ENCODE measurements around the gene OTOGL. TPM values are rescaled to one million over a fixed set of nuclear protein-coding genes. Genes with fewer than 3 reads are reported as not detected.
A peak's percentile ranks its signal among the peaks of the same experiment; 100 is the strongest.

The OTOGL gene
- polyA plus RNA-seq, 1 donor from 2014 or later, result 0.33 TPM

- no peaks in the 10 kb centered on the region for H3K27me3 ChIP-seq (ENCODE audit: insufficient read depth, low read depth, low read length)
- no peak overlapping the region for H3K4me3 ChIP-seq (ENCODE audit: low read length)
- H3K79me2 ChIP-seq (replicated peaks; ENCODE audit: insufficient read depth, low read length), result no peaks in the 10 kb centered on the region
- no peak overlapping the region for H3K27ac ChIP-seq (ENCODE audit: low read length)
- no peak for TF ChIP-seq REST (IDR thresholded peaks at IDR 0.05; ENCODE audit: borderline replicate concordance)
- no peak for TF ChIP-seq CTCF (IDR thresholded peaks at IDR 0.05; ENCODE audit: poor library complexity, severe bottlenecking)
- no peak for TF ChIP-seq TAF1 (IDR thresholded peaks at IDR 0.05; ENCODE audit: low read depth)
- TF ChIP-seq MXI1 (conservative IDR thresholded peaks at IDR 0.05; ENCODE audit: poor library complexity, severe bottlenecking), result no peak
- no peak for TF ChIP-seq EP300 (conservative IDR thresholded peaks at IDR 0.05; ENCODE audit: poor library complexity, severe bottlenecking)
- TF ChIP-seq EZH2 (IDR thresholded peaks at IDR 0.05; ENCODE audit: borderline replicate concordance, insufficient read depth, low read length, poor library complexity, severe bottlenecking), result no peak
- no peak for TF ChIP-seq SMC3 (conservative IDR thresholded peaks at IDR 0.05; ENCODE audit: poor library complexity)
- TF ChIP-seq POLR2AphosphoS5 (IDR thresholded peaks at IDR 0.05), result no peak
- TF ChIP-seq RAD21 (conservative IDR thresholded peaks at IDR 0.05), result no peak
- no peak overlapping the region for H3K9ac ChIP-seq (ENCODE audit: low read length)
- no peaks in the 10 kb centered on the region for H3F3A ChIP-seq (ENCODE audit: insufficient read depth, low read length, poor library complexity, severe bottlenecking)
- H3K36me3 ChIP-seq (ENCODE audit: insufficient read depth, low read length), result no peaks in the 10 kb centered on the region
- H4K20me1 ChIP-seq (ENCODE audit: insufficient read depth), result no peaks in the 10 kb centered on the region
- H2AFZ ChIP-seq (ENCODE audit: low read depth, low read length), result no peak overlapping the region
- no peaks in the 10 kb centered on the region for H3K9me2 ChIP-seq (ENCODE audit: insufficient read depth, low read length)
- no peaks in the 10 kb centered on the region for H3K9me3 ChIP-seq (ENCODE audit: low read length)
- no peak overlapping the region for H3K4me2 ChIP-seq (ENCODE audit: low read length)
Observed at GRCh38 chr12:80184926-80185325, 85.6 kb downstream of the OTOGL start.

GRCh38 chr12:80186727-80187217 is 87.4 kb downstream of the OTOGL start:
- Histone ChIP-seq H3K27me3 (ENCODE audit: insufficient read depth, low read depth, low read length) (no peaks in the 10 kb centered on the region), H3K9me2 (ENCODE audit: insufficient read depth, low read length) (no peaks in the 10 kb centered on the region), H4K20me1 (ENCODE audit: insufficient read depth) (no peaks in the 10 kb centered on the region), H3K9me3 (ENCODE audit: low read length) (no peaks in the 10 kb centered on the region), H3K27ac (ENCODE audit: low read length) (no peak overlapping the region), H3K4me3 (ENCODE audit: low read length) (no peak overlapping the region), H3K9ac (ENCODE audit: low read length) (no peak overlapping the region), H3K79me2 (replicated peaks; ENCODE audit: insufficient read depth, low read length) (no peaks in the 10 kb centered on the region), H3F3A (ENCODE audit: insufficient read depth, low read length, poor library complexity, severe bottlenecking) (no peaks in the 10 kb centered on the region), H2AFZ (ENCODE audit: low read depth, low read length) (no peak overlapping the region), H3K36me3 (ENCODE audit: insufficient read depth, low read length) (no peaks in the 10 kb centered on the region), H3K4me2 (ENCODE audit: low read length) (no peak overlapping the region)
- TF ChIP-seq MXI1 (conservative IDR thresholded peaks at IDR 0.05; ENCODE audit: poor library complexity, severe bottlenecking), result no peak
- TF ChIP-seq SMC3 (conservative IDR thresholded peaks at IDR 0.05; ENCODE audit: poor library complexity), result peak; percentile 85
- TF ChIP-seq EZH2 (IDR thresholded peaks at IDR 0.05; ENCODE audit: borderline replicate concordance, insufficient read depth, low read length, poor library complexity, severe bottlenecking), result no peak
- TF ChIP-seq EP300 (conservative IDR thresholded peaks at IDR 0.05; ENCODE audit: poor library complexity, severe bottlenecking), result no peak
- TF ChIP-seq REST (IDR thresholded peaks at IDR 0.05; ENCODE audit: borderline replicate concordance), result no peak
- no peak for TF ChIP-seq POLR2AphosphoS5 (IDR thresholded peaks at IDR 0.05)
- peak; percentile 85 for TF ChIP-seq RAD21 (conservative IDR thresholded peaks at IDR 0.05)
- no peak for TF ChIP-seq TAF1 (IDR thresholded peaks at IDR 0.05; ENCODE audit: low read depth)
- TF ChIP-seq CTCF (IDR thresholded peaks at IDR 0.05; ENCODE audit: poor library complexity, severe bottlenecking), result peak; percentile 84

Measured in neural cell (in vitro differentiated cells).